Astrocyte (in vitro differentiated cells and primary cell): ENCODE results near the gene CIDEA. TPM values are rescaled to one million over a fixed set of nuclear protein-coding genes. Genes with fewer than 3 reads are reported as not detected.
A peak's percentile ranks its signal among the peaks of the same experiment; 100 is the strongest.

Source experiments
- DNase-seq: peaks from one replicate; pipeline ENCODE4 v3.0.0-alpha.2; 2010; ENCODE audit warnings: low read depth
- FAIRE-seq: peaks from 2 replicates; lab custom pipeline; 2011; peaks lifted over from hg19 to GRCh38; lab: Jason Lieb, UNC
- H2AFZ ChIP-seq: 2 replicates; pipeline ENCODE4 v1.6.0; 2012; ENCODE audit warnings: low read depth, low read length, inconsistent platforms
- H3K27ac ChIP-seq: 2 replicates; pipeline ENCODE4 v1.5.1; 2011; ENCODE audit warnings: low read depth, low read length, inconsistent platforms
- H3K27me3 ChIP-seq: 2 replicates; pipeline ENCODE4 v1.6.0; 2011; ENCODE audit warnings: low read length, inconsistent platforms; ENCODE audit not compliant: insufficient read depth
- H3K36me3 ChIP-seq: 2 replicates; pipeline ENCODE4 v1.5.1; 2011; ENCODE audit warnings: low read length, inconsistent platforms; ENCODE audit not compliant: insufficient read depth
- H3K4me1 ChIP-seq: 2 replicates; pipeline ENCODE4 v1.5.1; 2011; ENCODE audit warnings: low read length, inconsistent platforms; ENCODE audit not compliant: insufficient read depth
- H3K4me2 ChIP-seq: 2 replicates; pipeline ENCODE4 v1.6.0; 2012; ENCODE audit warnings: low read length, inconsistent platforms
- H3K4me3 ChIP-seq: 2 replicates; pipeline ENCODE4 v1.5.1; 2011; ENCODE audit warnings: low read depth, mild to moderate bottlenecking, low read length, inconsistent platforms; ENCODE audit not compliant: insufficient read depth
- H3K79me2 ChIP-seq: 2 replicates; pipeline ENCODE4 v1.6.0; 2012; ENCODE audit warnings: mild to moderate bottlenecking, low read length, inconsistent platforms; ENCODE audit not compliant: insufficient read depth
- H3K9ac ChIP-seq: 2 replicates; pipeline ENCODE4 v1.6.0; 2012; ENCODE audit warnings: mild to moderate bottlenecking, low read length, inconsistent platforms
- H3K9me3 ChIP-seq: 2 replicates; pipeline ENCODE4 v1.5.1; 2012; ENCODE audit warnings: low read depth, mild to moderate bottlenecking, low read length, inconsistent platforms; ENCODE audit not compliant: insufficient read depth
- H4K20me1 ChIP-seq: 2 replicates; pipeline ENCODE4 v1.6.0; 2012; ENCODE audit warnings: low read length, inconsistent platforms; ENCODE audit not compliant: insufficient read depth
- H3K27ac Mint-ChIP-seq: one replicate; pipeline ENCODE4 v1.8.0; 2021; ENCODE audit warnings: mild to moderate bottlenecking, mixed read lengths; ENCODE audit not compliant: unreplicated experiment
- H3K27me3 Mint-ChIP-seq: one replicate; pipeline ENCODE4 v1.8.0; 2021; ENCODE audit warnings: low read depth, mixed read lengths; ENCODE audit not compliant: unreplicated experiment
- H3K36me3 Mint-ChIP-seq: one replicate; pipeline ENCODE4 v1.8.0; 2021; ENCODE audit warnings: low read depth, mixed read lengths; ENCODE audit not compliant: unreplicated experiment
- H3K4me1 Mint-ChIP-seq: one replicate; pipeline ENCODE4 v1.8.0; 2021; ENCODE audit warnings: low read depth, mixed read lengths; ENCODE audit not compliant: unreplicated experiment
- H3K4me3 Mint-ChIP-seq: one replicate; pipeline ENCODE4 v1.8.0; 2021; ENCODE audit warnings: mild to moderate bottlenecking, moderate library complexity, mixed read lengths; ENCODE audit not compliant: unreplicated experiment
- H3K9me3 Mint-ChIP-seq: one replicate; pipeline ENCODE4 v1.8.0; 2021; ENCODE audit warnings: mild to moderate bottlenecking, mixed read lengths; ENCODE audit not compliant: unreplicated experiment
- EZH2 ChIP-seq: IDR thresholded peaks from 2 replicates; pipeline ENCODE4 v1.6.1; 2012; ENCODE audit warnings: mild to moderate bottlenecking, low read length, inconsistent platforms; ENCODE audit not compliant: insufficient read depth
- total RNA-seq: library from RNA; stranded (reverse); gene quantifications from 2 replicates; pipeline ENCODE4 v1.2.1, GENCODE V29; 2021
- TF ChIP-seq, protein P1 (sequence below): IDR thresholded peaks from 2 replicates; pipeline ENCODE4 v1.5.1; 2011; ENCODE audit warnings: low read depth, mild to moderate bottlenecking, inconsistent platforms, low read length, moderate library complexity; ENCODE audit not compliant: insufficient read depth

Gene CIDEA
- total RNA-seq, 1 donor from 2014 or later: 0.43 TPM

- FAIRE-seq (no peak), DNase-seq (no peak)
- TF ChIP-seq, protein P1, sequence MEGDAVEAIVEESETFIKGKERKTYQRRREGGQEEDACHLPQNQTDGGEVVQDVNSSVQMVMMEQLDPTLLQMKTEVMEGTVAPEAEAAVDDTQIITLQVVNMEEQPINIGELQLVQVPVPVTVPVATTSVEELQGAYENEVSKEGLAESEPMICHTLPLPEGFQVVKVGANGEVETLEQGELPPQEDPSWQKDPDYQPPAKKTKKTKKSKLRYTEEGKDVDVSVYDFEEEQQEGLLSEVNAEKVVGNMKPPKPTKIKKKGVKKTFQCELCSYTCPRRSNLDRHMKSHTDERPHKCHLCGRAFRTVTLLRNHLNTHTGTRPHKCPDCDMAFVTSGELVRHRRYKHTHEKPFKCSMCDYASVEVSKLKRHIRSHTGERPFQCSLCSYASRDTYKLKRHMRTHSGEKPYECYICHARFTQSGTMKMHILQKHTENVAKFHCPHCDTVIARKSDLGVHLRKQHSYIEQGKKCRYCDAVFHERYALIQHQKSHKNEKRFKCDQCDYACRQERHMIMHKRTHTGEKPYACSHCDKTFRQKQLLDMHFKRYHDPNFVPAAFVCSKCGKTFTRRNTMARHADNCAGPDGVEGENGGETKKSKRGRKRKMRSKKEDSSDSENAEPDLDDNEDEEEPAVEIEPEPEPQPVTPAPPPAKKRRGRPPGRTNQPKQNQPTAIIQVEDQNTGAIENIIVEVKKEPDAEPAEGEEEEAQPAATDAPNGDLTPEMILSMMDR: no peak
- TF ChIP-seq EZH2: no peak
- no peaks in the 10 kb centered on the region for H3K9me3 ChIP-seq
- H3K36me3 ChIP-seq: no peaks in the 10 kb centered on the region
- Mint-ChIP-seq H3K27me3 (no peaks in the 10 kb centered on the region), H3K9me3 (no peaks in the 10 kb centered on the region), H3K36me3 (no peaks in the 10 kb centered on the region), H3K4me1 (peaks cover 29% of the 10 kb centered on the region), H3K4me3 (no peak overlapping the region), H3K27ac (peak overlapping the region; percentile 60)
- H2AFZ ChIP-seq: no peak overlapping the region
- H3K4me2 ChIP-seq: no peak overlapping the region
- peaks cover 55% of the 10 kb centered on the region for H3K4me1 ChIP-seq
- no peaks in the 10 kb centered on the region for H3K27me3 ChIP-seq
- H4K20me1 ChIP-seq: no peaks in the 10 kb centered on the region
- no peak overlapping the region for H3K9ac ChIP-seq
- no peak overlapping the region for H3K4me3 ChIP-seq
- peaks cover 8% of the 10 kb centered on the region for H3K79me2 ChIP-seq
- no peak overlapping the region for H3K27ac ChIP-seq
Observed at GRCh38 chr18:12283666-12284065, 29.5 kb downstream of the CIDEA start.

DNA sequence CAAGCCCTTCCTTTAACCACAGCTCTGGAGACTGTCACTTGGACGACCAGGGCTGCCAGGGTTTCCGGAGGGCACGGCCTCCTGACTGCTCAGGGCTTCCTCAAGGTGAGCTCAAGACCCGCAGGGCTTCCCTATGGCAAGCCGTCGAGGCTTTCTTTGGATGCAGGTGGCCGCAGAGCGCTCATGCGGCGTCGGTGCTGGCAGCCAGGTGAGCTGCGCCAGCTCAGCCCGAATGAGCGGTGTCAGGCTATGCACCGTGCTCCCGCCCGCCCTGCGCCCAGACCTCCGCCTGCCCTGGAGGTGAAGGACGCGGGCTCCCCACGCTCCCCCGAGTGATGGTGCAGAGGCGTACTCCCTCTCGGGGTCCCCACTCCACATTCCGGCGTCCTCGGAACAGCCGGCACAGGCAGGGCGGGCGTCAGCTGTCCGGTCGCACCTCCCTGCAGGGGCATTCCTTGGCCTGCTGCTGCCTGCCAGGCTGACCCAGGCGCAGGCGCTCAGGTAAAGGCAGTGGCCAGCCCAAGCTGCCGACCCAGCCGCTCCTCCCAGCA, 33.0 kb downstream of the CIDEA start:
- Mint-ChIP-seq H3K27me3 (peaks cover 2% of the 10 kb centered on the region), H3K27ac (peak overlapping the region; percentile 95), H3K4me1 (peaks cover 20% of the 10 kb centered on the region), H3K9me3 (no peaks in the 10 kb centered on the region), H3K4me3 (peak overlapping the region; percentile 76), H3K36me3 (no peaks in the 10 kb centered on the region)
- H3K79me2 ChIP-seq: no peaks in the 10 kb centered on the region
- peak overlapping the region; percentile 91 for H2AFZ ChIP-seq
- peaks cover 31% of the 10 kb centered on the region for H3K4me1 ChIP-seq
- no peaks in the 10 kb centered on the region for H3K27me3 ChIP-seq
- no peaks in the 10 kb centered on the region for H4K20me1 ChIP-seq
- no peak for FAIRE-seq
- peak overlapping the region; percentile 94 for H3K4me2 ChIP-seq
- TF ChIP-seq EZH2: no peak
- TF ChIP-seq, protein P1: no peak
- H3K9me3 ChIP-seq: no peaks in the 10 kb centered on the region
- H3K36me3 ChIP-seq: no peaks in the 10 kb centered on the region
- DNase-seq: no peak
- peak overlapping the region; percentile 62 for H3K4me3 ChIP-seq
- H3K27ac ChIP-seq: peak overlapping the region; percentile 89
- H3K9ac ChIP-seq: peak overlapping the region; percentile 88

GRCh38 chr18:12287684-12288402, 33.7 kb downstream of the CIDEA start:
- Histone ChIP-seq H3K9me3 (no peaks in the 10 kb centered on the region), H3K4me3 (peak overlapping the region; percentile 62), H4K20me1 (no peaks in the 10 kb centered on the region), H3K9ac (peak overlapping the region; percentile 88), H3K27ac (peak overlapping the region; percentile 89), H3K27me3 (no peaks in the 10 kb centered on the region), H3K79me2 (no peaks in the 10 kb centered on the region), H3K36me3 (no peaks in the 10 kb centered on the region), H2AFZ (peak overlapping the region; percentile 91), H3K4me1 (peaks cover 25% of the 10 kb centered on the region), H3K4me2 (peak overlapping the region; percentile 94)
- Mint-ChIP-seq H3K4me1 (peaks cover 14% of the 10 kb centered on the region), H3K9me3 (no peaks in the 10 kb centered on the region), H3K4me3 (peak overlapping the region; percentile 76), H3K36me3 (no peaks in the 10 kb centered on the region), H3K27me3 (peaks cover 2% of the 10 kb centered on the region), H3K27ac (peak overlapping the region; percentile 95)
- TF ChIP-seq EZH2: no peak
- TF ChIP-seq, protein P1: no peak
- peak; percentile 78 for FAIRE-seq
- peak; percentile 97 for DNase-seq
